B cell (primary cell): Measurements from ENCODE around the gene SNPH.

ENCODE experiments used
- CTCF ChIP-seq: fragments of 200-600 bp; IDR thresholded peaks from one replicate; pipeline ENCODE4 v1.8.0; 2022; ENCODE audit warnings: antibody characterized with exemption, mild to moderate bottlenecking
- EZH2 ChIP-seq: IDR thresholded peaks from 2 replicates; pipeline ENCODE4 v1.6.1; 2012; ENCODE audit warnings: borderline replicate concordance, low read depth, mild to moderate bottlenecking, moderate library complexity, low read length; ENCODE audit not compliant: insufficient read depth, poor library complexity, severe bottlenecking

- TF ChIP-seq CTCF (no peak), EZH2 (no peak)
Observed at GRCh38 chr20:1232286-1233111, 33.6 kb upstream of the SNPH start.
